Glomerular visceral epithelial cell (primary cell): Measurements from ENCODE around the gene CCDC28B.
A peak's percentile ranks its signal among the peaks of the same experiment; 100 is the strongest.

Experiments
- DNase-seq: peaks from one replicate; pipeline ENCODE4 v3.0.0-alpha.2; 2016; ENCODE audit errors: extremely low spot score

The CCDC28B gene

DNA sequence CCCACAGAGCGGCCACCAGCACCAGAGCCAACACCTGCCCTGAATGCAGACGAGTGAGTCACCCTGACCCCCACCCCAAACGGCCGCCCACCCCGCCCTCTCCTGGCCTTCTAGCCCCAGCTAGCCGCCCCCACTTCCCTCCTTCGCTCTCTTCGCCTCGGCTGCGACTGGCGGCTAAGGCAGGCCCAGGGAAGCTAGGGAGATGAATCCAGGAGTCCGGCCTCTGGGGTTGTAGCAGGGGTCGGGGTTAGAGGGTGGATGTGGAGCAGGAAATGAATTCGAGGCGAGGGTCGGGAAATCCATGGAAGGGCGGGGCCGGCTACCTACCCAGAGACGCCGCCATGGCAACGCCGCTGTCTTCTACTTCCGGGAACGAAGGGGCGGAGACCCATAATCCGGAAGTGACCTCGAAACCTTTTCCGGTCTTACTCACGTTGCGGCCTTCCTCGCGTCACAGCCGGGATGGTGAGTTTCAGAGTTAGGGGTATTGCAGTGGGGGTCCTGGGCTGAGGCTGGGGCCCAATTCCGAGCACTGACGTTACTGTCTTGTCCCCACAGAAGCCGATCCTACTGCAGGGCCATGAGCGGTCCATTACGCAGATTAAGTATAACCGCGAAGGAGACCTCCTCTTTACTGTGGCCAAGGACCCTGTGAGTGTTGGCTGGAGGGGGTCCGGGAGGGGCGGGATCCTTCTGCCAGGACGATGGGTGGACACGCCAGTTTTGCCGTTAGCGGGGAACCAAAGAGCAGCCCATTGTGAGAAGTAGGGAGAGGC lies 21.8 kb downstream of the CCDC28B start, which contains the start of the genes EIF3I and TMEM234:
Gene EIF3I, plus strand, starts transcription at position 428 of the 776 bp plus-strand sequence. Its CDS starts 35 bp downstream, at position 463.
Gene TMEM234, minus strand, starts transcription at position 374 of the 776 bp plus-strand sequence. Its CDS starts 31 bp downstream, at position 343.
- peak; percentile 87 for DNase-seq

DNA sequence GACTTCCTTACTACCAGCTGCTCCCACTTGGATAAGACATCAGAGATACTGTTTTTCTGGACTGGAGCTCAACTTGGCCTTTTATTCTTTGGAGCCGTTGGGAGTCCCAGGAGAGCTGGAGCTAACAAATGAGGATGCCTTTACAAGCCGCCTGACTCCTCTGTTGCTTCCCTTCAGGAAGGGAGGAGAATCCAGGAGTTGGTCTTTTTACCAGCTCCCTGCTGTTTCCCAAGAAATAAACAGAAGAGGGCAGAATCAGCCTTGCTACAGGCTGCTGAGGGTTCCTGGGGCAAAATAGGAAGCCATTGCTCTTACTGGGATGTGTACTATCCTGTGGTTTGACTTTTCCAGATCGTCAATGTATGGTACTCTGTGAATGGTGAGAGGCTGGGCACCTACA lies 23.3 kb downstream of the CCDC28B start:
- no peak for DNase-seq

DNA sequence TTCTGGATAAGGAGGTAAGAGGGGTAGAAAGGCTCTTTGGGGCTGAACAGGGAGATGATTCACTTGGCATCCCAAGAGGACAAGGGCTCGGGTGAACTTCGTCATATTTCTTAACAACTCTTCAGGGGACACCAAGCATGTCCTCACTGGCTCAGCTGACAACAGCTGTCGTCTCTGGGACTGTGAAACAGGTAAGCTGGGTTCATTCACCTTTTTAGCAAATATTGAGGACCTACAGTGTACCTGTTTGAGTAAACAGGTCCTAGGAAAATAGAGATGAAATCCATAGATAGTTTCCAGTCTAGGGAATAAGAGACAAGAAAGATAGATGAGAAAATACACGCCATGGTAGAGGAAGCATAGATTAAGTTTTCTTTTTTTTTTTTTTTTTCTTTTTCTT lies 23.9 kb downstream of the CCDC28B start:
- no peak for DNase-seq

DNA sequence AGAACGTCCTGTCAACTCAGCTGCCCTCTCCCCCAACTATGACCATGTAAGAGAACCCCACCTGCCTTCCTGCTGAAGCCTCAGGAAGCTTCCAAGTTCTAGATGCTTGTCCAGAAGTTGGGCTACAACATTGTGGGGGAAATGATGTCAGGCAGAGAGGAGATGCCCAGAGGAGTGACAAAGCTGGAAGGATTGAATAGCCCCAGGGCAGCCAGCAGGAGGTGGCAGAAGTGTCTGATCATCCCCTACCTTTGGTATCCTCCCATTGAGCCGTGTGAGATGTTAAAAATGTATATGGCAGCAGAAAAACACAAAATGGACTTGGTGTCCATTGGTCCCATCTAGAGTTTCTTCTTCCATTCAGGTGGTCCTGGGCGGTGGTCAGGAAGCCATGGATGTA lies 28.4 kb downstream of the CCDC28B start:
- DNase-seq = no peak

DNA sequence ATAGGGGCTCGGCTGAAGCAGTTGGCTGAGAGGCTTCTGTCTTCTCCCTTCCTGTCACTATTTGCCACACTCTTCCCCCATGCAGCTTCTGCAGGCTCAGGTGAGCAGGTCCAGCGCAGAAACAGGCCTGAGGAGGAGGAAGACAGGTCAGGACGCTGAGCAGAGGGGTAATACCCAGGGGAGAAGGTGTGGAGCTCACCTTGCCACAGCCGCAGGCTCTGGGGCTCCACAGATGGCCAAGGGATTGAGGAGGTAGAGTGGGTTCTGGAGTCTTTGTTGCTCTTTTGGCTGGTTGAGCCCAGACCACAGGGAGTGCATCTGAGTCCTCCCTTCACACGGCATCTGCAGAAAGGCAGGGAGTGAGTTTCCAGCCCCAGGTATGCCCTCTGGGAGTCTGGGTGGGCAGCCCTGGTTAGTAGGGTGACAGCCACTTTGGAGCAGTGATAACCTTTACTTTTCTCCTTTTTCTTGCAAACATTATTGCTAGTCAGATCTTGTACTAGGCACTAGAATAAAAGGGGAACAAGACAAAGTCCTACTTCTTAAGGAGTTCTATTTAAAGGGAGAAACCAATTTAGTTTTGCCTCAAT lies 31.5 kb downstream of the CCDC28B start:
- DNase-seq = no peak

DNA sequence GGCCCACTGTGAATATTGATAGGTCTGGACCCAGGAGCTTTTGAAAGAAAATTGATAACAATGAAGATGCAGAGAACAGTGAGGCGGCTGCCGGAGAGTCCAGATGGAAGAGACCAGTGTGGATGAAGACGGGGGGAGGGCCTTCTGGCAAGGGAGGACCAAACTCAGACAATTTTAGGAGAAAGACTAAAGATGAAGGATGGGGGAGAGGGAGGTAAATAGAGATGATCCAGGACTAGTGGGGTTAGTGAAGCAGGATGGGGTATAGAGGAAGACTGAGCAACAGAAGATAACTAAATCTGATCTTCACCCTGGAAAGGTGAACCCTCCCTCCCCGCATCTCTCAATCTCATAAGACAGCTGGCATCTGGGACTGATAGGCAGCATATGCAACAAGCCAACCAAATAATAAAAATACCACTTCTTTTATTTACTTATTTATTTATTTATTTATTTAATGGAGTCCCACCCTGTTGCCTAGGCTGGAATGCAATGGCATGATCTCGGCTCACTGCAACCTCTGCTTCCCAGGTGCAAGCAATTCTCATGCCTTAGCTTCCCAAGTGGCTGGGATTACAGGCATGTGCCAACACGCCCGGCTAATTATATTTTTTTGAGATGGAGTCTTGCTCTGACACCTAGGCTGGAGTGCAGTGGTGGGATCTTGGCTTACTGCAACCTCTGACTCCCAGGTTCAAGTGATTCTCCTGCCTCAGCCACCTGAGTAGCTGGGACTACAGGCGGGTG lies 32.3 kb downstream of the CCDC28B start:
- DNase-seq = no peak

DNA sequence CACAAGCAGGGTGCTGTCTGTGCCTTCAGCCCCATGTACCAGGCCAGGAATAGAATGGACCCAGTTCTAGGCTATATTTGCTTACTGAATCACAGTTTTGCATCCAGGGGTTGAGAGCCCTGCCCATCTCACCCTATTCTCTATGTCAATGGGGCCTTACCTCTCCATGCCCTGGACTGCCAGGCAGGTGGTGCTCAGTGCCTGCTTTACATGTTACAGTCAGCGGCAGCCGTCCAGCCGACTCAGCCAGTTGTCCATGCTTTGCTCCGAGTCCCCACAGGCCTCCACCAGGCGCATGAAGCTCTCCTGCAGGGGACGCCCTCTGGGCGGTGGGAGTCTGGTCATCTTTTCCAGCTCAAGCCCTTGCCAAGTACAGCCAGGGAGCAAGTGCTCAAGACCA lies 34.4 kb downstream of the CCDC28B start:
- DNase-seq = no peak

DNA sequence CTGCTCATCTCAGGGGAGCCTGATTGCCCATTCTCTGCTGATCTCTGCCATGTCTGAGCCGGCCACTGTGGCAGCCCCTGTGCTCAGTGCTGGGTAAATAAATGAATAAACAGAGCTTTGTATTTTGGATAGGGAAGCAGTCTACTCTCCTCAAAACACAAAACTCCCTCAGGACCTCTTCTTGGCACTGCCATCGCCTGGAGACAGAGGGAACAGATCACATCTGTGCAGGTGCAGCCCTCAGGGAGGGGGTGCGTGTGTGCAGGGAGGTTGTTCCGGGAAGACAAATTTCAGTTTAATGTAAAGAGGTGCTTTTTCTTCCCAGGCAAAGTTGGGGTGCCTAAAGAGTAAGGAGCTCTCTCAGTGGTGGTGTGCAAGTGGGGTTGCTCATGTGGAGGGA lies 38.9 kb downstream of the CCDC28B start:
- DNase-seq = no peak

DNA sequence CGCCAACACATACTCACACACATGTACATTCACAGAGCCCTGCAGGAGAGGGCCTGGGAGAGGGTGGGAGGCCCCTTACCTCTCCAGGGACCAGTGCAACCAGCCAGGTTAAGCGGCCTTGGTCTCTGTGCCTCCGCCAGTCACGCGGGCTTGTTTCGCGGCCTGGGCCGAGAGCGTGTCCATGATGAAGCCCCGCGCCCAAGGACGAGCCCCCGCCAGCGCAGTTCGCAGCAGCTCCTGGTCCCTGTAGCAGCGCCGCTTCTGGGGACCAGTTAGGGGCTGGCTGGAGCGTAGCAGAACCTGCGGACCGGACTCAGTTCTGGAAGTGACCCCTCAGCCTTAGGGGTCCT lies 39.4 kb downstream of the CCDC28B start:
- DNase-seq = no peak

DNA sequence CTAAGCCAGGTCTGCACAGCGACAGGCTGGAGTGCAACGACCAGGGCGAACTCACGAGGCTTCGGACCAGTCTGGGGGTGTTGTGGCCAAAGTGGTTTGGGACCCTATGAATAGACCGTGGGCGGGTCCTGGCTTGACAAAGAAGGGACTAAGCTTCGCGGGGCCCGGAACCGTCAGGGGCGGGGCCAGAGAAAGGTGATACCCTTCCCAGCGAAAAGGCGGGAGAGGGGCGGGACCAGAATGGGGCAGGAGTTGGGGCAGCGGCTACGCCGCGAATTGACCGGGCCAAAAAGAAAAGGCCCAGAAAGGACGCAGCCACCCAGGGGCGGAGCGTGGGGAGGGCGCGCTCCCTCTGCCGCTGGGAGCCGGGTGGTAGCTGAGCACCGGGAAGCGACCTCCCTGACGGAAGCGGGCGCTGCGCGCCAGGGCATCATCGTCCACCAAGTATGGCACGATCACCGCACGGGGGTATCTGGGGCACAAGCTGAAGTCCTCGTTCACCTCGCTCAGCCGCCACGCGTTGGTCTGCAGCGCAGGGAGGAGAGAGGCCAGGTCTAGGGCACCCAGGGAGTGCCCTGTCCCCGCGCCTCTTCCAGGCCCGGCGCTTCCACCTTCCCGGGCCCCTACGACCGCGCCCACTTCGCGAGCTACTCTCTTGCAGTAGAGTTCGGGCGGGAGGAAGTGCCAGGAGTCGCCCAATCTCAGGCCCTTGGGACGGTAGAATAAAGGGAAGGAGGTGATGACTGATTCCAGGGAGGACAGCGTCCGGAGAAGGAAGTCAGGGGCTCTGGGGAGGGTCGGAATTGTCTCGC lies 40.0 kb downstream of the CCDC28B start:
- peak; percentile 48 for DNase-seq

DNA sequence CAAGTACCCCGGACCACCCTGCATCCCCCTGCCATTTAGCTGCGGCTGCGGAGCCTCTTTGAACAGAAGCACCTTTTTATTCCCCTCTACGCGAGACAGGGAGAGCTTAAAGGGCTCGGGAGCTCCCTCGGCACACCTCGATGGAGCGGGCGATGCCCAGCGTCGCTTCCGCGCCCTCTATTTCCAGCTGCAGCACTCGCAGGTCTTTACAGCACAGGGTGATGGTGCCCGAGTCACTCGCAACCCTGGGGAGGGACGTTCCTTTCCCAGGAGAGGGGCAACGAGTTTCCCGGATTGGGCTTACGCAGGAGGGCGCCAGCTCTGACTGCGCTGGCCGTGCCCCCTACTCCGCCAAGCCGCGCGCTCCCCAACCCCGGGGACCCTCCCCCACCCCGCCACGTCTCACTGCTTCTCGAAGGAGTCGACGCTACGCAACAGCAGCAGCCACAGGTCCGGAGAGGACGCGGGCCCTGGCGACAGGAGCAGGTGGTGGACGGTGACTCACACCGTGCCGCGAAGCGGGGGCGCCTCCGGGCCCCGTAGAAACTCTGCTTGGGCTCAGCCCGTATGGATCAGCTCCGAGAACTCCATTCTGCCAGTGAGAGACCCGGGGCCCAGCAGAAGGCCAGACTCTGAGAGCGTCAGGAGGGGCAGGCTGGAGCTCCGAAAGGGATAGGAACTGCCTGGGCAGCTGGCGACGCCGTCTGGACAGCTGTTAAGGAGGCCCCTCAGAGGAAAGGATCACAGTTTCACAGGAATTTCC lies 40.8 kb downstream of the CCDC28B start:
- peak; percentile 66 for DNase-seq

DNA sequence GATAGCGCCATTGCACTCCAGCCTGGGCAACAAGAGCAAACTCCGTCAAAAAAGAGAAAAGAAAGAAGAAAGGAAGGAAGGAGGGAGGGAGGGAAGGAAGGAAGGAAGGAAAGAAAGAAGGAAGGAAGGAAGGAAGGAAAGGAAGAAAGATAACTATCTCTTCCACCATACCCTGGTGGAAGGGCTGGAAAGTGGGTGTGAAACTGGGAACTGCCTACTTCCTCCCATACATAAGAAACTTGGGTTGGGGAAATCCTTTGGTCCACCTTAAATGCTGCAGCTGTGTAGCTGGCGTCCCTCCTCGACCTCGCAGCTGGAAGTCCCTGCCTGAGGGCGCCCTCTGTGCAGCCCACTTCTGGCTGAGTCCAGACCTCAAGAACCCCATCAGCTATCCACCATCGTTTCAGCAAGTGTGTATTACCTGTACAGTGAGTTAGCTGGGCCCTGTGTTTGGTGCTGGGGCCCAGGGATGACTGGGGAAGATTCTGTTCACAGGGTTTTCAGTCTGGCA lies 42.0 kb downstream of the CCDC28B start:
- DNase-seq = no peak

DNA sequence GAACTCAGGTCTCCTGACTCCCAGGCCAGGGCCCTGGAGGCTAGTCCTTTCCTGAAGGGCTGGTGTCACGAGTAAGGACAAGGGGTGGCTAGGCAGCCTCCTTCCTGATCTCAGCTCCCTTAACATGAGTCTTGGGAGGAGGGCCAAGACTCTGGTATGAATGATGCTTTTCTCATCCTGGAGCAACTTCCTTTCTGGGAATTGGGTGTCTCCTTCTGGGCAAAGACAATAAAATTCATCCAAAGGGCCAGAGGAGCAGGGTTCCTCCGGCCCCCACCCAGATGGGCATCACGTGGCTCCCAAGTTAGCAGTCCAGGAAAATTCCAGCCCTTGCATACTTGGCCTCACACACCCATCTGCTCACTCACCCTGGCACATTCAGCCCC lies 46.5 kb downstream of the CCDC28B start, which contains the start of gene FAM167B:
Gene FAM167B, plus strand, starts transcription at position 335 of the 386 bp plus-strand sequence. CDS start 200 bp downstream, outside the sequence.
- no peak for DNase-seq

DNA sequence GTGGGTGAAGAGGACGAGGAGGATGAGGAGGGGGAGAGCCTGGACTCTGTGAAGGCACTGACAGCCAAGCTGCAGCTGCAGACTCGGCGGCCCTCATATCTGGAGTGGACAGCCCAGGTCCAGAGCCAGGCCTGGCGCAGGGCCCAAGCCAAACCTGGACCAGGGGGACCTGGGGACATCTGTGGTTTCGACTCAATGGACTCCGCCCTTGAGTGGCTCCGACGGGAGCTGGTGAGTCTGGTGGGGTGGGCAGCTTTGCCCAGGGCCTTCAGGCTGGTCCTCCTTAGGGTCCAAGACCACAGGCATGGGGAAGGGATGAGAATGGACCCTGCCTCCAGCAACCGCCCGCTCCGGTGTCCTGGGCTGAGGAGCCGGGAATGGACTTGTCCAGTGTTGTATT lies 47.1 kb downstream of the CCDC28B start:
- no peak for DNase-seq

DNA sequence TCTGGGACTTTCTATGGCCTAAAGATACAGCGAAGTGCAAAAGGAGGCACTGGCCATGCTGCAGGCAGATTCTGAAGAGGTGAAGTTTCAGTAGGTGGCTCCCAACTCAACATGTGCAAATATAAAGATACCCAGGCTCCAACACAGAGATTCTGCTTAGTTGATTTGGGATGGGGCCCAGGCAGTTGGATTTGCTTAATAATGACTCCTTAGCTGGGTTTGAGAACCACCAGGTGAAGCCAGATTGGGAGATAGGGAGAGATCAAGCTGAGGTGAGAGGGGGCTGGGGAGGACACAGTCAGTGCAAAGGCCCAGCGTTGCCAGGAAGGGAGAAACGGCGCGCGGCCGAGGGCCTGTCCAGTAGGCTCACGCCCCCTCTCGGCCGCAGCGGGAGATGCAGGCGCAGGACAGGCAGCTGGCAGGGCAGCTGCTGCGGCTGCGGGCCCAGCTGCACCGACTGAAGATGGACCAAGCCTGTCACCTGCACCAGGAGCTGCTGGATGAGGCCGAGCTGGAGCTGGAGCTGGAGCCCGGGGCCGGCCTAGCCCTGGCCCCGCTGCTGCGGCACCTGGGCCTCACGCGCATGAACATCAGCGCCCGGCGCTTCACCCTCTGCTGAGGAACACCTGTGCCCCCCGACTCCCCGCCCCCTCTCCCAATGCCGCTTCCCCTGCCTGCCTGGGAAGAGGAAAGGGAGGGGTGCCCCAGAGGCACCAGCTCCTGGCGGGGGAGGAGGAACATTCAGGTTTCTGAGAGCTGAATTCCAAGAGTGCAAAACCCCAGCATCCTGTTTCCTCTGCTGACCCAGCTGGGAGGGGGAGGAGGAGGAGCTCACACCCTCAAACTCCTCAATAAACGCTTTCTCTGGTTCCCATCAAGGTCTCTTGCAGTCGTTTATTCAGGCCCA lies 47.8 kb downstream of the CCDC28B start:
- DNase-seq = peak; percentile 69

DNA sequence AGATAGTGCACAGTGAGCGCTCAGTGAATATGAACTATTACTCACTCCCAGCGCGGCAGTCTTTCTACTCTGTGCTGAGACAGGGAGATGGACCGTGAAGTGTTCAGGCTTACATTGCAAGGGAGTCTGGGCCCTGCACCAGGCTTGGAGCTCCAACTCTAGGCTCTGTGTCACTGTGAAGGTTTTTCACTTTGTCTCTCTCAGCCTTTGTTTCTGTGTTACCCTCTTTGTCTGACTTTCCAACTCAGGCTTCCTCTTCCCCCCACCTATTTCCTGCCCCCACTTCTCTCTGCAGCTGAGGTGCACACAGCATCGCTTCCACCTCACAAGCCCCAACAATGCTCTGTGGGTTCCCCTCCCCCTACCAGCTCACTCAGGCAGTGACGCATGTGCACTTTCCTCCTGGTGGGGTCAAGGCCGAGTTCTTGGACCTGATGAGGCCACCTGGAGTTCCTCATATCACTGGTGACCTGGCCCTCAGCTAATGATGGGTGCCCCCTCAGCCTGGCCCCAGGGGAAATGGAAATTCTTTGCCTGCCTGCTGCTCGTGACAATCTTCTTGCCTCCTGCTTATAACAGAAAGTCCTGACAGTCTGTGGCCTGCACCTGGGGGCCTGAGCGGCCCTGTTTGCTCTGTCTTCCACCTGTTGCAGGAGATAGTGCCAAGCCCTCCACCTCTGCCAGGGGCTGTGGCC lies 49.6 kb downstream of the CCDC28B start:
- peak; percentile 78 for DNase-seq

DNA sequence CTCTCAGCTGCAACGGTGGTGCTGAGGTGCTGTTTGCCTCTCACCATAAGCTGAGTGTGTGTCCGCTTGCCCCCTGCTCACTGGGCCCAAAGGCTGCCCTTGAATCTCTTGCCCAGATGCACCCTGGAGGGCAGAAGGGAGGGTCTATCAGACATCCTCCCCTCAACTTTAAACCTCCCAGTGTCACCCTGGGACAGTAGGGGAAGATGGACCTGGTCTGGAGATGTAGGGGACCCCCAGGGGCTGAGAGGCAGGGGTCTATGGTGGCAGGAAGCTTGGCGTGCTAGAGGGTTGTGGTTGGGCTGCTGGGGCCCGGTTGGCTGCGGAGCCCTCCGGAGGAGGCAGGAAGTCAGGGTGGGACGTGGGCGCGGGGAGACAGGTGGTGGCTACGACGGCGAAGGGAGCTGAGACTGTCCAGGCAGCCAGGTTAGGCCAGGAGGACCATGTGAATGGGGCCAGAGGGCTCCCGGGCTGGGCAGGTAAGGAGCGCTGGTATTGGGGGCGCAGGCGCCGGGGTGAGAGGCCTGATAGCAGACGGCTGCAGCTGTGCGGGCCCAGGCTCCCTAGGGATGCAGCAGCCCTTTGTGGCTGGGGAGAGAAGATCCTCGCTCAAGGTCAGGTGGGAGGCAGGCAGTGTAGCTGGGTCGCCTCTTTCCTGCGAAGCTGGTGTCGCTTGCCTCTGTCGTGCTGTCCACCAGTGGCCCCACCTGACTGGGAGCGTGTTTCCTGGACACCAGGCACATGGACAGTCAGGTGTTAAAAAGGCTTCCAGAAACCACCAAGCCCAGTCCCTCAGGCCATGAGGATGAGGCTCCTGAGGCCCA lies 50.7 kb downstream of the CCDC28B start, which contains the start of gene LCK:
Gene LCK, plus strand, starts transcription at position 373 of the 824 bp plus-strand sequence. CDS start 23,065 bp downstream, outside the sequence.
- DNase-seq = no peak
